ENCODE measurements around the gene CCDC7.
"Not testable (repeated sequence)": the region's sequence is repeated elsewhere in the genome, so short reads cannot be mapped to it uniquely, and the experiment has no call there.

The CCDC7 gene

DNA sequence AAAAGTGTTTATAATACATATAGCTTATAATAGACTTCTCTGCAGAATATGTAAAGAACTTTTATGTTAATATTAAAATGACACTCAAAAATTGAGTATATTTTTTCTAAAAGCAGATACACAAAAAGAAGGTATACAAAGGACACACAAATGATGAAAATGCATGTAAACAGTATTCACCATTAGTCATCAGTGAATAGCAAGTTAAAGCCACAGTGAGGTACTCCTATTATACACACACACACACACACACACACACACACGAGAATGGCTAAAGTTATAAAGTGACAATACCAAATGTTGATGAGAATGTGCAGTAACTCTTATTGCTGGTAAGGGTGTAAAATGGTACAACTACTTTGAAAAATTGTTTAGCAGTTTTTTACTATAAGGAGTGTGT, 419.2 kb downstream of the CCDC7 start:
- no peak for DNase-seq (ENCODE audit: low read depth in 2 of 2, low spot score in 1 of 2)

DNA sequence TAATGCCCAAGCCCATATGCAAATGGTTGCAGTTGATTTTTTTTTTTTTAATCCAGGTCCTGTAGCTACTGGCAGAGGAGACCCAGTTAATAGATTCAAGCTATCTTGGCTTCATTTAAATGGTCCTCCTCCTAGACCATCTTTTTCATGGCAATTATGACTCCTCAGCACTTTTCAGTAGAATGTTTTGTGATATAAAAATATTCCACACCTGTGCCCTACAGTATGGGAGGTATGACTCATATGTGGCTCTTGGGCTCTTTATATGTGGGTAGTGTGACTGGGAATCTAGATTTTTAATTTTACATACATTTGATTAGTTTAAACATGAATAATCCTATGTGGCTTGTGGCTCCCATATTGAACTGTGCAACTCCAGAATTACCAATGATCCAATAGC, 432.0 kb downstream of the CCDC7 start:
- DNase-seq (ENCODE audit: low read depth in 2 of 2, low spot score in 1 of 2), result no peak

DNA sequence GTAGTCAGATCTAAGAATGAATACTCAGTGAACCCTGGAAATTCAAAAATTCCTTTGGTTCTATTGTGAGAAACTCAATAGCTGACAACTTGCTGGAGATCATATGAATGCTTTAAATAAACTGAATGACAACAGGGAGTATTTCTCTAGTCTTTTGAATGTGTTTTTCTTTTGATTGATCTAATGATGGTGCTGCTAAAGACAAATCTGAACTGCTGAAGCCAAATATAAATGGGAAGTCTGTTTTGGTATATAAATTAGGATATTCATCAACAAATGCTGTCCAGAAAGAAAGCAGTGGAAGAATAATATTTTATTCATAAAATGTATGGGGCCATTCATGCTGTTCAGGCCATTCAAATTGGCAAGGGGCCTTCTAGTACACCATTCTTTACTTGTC, 432.7 kb downstream of the CCDC7 start:
- DNase-seq (ENCODE audit: low read depth in 2 of 2, low spot score in 1 of 2), result no peak

DNA sequence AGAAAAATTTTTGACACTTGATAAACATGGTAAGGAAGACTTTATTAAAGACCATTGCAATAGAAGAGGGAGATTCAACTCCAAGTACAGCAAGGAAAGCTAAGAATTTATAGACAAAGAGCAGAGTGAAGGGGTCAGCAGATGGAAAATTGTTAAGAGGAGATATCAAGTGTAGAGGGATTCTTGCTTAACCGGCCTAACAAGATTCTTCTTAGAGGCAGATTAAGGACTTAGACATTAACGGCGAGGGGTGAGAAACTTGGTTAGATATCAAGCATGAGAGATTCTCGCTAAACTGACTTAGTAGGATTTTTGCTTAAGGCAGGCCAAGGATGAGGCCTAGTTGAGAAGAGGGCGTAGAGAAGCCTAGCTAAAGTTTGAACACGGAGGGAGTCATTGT, 436.1 kb downstream of the CCDC7 start:
- no peak for DNase-seq (ENCODE audit: low read depth in 2 of 2, low spot score in 1 of 2)

DNA sequence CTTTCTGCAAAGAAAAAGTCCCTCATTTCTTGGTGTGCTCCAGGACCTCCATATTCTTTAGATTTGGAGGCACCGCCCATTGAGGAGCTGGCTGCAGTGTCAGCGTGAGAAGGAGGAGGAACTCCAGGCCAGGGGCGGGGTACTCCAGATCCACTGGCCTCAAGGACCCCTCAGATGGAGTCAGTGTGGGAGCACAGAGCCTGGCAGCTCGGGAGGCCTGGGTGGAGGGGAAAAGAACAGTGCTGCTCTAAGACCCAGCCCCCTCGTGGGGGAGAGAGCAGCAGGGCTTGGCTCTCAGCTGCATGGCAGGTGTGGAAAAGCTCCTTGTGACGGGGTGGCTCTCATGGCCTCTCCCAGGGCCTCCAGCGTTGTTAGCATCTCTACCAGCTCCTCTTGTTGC, 441.5 kb downstream of the CCDC7 start:
- DNase-seq (ENCODE audit: low read depth in 2 of 2, low spot score in 1 of 2), result no peak

DNA sequence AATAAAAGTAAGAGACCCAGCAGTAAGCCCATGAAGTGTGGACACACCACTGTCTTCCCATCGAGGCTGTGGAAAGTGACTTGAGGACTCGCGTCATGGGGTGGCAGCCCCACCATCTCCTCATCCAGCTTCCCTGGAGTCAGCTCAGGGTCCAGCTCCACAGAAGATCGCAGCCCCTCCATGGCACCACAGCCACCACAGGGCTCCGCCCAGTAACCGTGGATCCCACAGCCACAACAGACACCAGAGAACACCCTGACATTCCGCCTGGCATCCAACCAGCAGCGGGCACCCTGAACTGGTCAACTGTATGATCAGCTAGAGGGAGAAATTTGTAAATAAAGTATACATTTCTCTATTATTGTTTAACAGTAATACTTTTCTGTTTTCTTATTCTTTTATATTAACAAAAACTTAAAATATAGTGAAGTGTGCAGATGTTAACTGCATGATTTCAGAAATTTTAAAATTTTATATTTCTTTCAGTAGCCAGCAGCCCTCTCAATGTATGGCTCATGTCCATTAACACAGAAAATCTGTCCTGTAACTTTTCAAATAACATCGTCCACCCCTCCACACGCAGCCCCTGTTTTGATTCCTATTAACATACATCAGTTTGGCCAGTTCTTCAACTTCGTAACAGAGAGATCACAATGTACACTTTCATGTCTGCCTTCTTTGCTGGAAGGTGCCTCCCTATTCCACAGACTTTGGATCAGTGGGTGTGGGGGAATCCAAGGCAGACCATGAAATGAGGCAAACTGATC, 442.4 kb downstream of the CCDC7 start:
- no peak for DNase-seq (ENCODE audit: low read depth in 2 of 2, low spot score in 1 of 2)

DNA sequence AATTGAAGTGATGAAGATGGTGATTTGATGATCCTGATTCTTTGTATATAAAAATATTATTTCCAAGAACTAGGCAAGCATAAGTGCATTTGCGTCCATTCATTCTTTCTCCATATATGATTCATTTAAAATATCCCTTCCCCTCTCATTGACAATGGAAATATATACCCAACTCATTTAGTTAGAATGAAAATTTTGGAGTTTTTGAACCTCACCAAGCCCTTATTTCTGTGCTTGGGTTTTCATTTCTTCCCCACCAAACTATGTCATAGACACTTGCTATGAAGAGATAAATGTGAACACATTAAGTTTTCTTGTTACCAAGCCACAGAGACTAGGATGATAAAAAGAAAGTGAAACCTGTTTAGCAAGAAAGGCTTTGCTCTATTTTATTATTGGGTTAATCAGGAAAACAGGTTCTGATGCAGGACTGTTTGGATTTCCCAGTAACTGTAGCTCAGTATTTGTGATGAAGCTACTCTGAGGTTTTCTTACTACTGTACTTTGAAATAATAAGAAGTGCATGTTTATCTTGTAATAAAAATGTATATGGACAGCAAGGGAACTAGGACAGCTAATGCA, 443.8 kb downstream of the CCDC7 start:
- no peak for DNase-seq (ENCODE audit: low read depth in 2 of 2, low spot score in 1 of 2)

DNA sequence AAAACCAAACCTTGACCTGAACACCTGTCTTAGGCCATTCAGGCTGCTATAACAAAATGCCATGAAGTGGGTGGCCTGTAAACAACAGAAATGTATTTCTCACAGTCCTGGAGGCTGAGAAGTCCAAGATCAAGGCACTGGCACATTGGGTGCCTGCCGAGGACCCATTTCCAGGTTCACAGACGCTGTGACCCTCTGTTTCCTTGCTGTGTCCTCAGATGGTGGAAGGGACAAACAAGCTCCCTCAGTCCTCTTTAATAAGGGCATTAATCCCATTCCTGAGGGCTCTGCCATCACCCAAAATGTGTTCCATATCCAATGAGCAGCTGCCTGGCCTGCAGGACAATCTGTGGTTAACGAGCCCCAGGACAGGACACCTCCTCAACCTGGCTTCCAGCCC, 444.5 kb downstream of the CCDC7 start:
- DNase-seq (ENCODE audit: low read depth in 2 of 2, low spot score in 1 of 2), result no peak

DNA sequence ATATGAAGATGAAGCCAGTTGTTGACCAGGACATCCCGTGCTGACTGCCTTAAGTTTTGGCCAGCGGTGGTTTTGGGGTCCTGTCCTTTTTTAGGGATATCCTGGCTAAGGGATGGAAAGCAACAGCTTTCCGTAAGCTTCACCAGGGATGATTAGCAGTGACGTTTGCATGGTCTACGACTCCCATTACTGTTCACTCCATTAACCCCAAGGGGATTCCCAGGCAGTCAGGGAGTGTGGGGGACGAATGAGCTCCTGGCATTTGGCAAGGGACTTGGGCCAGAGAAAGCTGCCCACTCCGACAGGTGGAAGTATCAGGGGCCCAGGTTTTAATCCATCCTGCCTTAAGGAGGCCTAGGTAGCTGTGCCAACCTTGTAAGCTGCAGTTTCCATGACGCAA, 445.3 kb downstream of the CCDC7 start:
- no peak for DNase-seq (ENCODE audit: low read depth in 2 of 2, low spot score in 1 of 2)

DNA sequence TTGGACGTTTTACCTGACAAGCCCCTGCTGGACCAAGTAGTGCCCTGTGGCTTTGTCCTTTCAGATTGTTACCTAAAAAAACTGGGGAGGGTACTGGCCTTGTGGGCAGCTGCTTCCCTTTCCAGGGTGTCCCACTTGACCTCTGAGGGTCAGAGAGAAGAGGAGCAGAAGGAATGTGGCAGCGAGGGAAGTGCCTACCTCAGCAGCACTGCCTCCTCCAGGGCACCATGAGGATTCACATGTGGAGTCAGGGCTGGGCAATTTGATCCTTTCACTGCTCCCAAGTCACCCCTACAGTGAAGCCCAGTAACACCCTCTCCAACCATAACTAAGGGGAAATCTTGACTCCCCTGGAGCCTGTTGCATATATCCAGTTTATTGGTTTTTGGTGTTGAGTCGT, 447.5 kb downstream of the CCDC7 start:
- no peak for DNase-seq (ENCODE audit: low read depth in 2 of 2, low spot score in 1 of 2)

DNA sequence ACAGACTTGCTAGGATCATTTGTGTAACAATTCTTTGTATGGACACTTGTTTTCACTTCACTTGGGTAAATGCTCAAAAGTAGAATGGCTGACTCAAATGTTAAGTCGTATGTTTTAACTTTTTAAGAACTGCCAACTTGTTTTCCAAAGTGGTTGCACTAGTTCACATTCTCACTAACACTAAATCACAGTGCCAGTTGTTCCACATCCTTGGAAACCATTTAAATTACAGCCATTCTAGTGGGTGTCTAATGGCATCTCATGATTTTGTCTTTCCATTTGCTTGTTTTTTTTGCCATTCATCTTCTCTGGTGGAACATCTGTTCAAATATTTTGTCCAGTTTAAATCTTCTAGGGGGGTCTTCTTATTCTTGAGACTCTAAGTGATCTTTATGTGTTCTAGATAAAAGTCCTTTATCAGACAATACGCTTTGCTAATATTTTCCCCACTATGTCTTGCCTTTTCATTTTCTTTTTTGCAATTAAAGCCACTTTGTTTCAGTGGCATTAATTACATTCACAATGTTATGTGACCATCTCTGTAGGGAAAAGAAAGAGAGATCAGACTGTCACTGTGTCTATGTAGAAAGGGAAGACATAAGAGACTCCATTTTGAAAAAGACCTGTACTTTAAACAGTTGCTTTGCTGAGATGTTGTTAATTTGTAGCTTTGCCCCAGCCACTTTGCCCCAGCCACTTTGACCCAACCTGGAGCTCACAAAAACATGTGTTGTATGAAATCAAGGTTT, 448.1 kb downstream of the CCDC7 start:
- no peak for DNase-seq (ENCODE audit: low read depth in 2 of 2, low spot score in 1 of 2)

DNA sequence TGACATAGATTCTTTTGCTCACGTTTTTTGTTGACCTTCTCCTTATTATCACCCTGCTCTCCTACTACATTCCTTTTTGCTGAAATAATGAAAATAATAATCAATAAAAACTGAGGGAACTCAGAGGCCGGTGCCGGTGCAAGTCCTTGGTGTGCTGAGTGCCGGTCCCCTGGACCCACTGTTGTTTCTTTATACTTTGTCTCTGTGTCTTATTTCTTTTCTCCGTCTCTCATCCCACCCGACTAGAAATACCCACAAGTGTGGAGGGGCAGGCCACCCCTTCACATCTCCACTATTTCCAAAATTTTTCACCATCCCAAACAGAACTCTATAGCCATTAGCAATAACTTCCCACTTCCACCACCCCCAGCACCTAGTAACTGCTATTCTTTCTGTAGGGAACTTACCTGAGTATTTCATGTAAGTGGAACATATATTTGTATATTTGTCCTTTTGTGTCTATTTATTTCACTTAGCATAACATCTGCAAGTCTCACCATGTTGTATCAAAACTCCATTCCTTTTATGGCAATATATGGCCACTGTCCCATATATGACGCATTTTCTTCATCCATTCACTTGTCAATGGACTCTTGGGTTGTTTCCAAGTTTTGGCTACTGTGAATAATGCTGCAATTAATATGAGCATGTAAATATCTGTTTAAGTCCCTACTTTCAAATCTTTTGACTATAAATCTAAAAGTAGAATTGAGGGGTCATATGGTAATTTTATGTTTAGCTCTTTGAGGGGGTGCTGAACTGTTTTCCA, 449.4 kb downstream of the CCDC7 start:
- not testable (repeated sequence) for DNase-seq (ENCODE audit: low read depth in 2 of 2, low spot score in 1 of 2)

DNA sequence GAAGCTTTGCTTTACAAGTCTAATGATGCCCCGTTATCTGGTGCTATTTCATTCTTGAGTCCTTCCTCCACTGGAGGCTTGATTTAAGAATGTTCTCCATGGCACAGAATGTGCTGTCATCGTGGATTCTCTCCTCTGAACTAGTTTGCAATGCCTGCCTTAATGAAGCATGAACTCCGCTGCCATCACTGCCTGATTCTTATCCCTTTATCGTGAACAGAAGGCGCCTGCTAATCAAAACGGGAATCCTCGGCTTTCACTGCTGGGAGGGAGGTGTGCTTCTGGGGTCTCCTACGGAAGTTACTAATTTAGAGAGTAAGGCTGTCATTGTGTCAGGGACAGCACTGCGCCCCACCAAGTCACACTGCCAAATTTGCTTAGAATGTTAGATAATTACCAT, 455.9 kb downstream of the CCDC7 start:
- DNase-seq (ENCODE audit: low read depth in 2 of 2, low spot score in 1 of 2), result no peak

DNA sequence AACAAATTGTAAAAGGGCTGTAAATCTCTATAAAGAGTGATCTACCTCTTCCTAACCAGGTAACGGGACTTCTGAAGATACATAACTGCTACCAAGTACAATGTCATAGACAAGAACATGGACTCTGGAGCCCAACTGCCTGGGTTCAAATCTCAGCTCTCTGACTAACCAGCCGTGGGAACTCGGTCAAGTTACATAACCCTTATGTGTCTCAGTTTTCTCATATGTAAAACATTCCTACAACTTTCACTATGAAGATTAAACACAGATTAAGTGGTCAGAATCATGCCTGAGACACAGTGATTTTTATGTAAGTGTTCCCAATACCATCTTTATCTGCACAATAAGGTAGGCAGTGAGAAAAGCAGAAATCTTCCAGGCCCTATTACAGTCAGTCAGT, 459.5 kb downstream of the CCDC7 start:
- no peak for DNase-seq (ENCODE audit: low read depth in 2 of 2, low spot score in 1 of 2)

DNA sequence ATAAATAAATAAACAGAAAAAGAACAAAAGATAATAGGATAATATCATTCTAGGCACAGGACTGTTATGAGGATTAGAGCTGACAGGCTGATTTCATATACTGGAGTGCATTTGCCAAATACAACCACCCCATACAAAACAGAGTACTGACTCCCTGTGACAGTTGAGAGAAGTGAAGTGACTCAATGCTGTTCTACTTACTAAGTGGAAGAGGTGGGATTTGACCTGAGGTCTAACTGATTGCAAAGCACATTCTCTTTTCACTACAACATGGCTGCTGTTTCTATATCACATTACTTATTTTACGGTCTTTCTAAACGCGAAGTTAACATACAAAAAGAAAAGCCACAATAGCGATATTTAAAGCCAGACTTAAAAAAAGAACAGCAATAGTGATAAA, 460.7 kb downstream of the CCDC7 start:
- DNase-seq (ENCODE audit: low read depth in 2 of 2, low spot score in 1 of 2), result no peak

DNA sequence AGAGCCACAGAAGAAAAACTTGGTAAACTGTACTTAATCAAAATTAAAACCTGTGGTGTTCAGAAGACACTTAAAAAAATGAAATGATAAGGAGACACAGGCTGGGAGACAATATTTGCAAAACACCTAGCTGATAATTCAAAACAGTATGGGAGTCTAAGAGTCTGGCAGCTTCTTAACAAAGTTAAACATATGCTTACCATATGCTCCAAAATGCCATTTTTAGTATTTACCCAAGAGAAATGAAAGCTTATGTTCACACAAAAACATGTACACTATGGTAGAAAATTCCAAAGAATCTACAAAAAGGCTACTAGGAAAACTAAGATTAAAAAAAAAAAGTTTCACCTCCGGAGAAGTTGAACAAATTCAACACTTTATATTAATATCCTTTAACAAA, 463.5 kb downstream of the CCDC7 start:
- DNase-seq (ENCODE audit: low read depth in 2 of 2, low spot score in 1 of 2), result no peak

DNA sequence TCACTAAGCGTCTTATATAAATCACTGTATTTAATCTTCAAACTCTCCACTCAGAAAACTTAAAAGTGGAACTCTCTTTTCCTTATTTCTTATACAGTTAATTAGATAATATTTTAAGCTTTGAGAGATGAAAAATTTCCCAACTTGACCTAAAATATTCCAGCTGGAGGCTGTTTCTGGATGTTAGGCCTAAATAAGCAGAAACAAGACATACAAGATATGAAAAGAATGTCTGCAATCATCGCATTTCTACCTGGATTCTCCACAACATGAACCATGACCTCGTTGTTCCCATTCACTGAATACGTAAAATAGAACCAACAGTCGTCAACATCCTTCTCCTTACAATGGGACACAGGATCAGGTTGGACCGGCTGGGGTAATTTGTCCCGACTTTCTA, 464.0 kb downstream of the CCDC7 start:
- not testable (repeated sequence) for DNase-seq (ENCODE audit: low read depth in 2 of 2, low spot score in 1 of 2)

DNA sequence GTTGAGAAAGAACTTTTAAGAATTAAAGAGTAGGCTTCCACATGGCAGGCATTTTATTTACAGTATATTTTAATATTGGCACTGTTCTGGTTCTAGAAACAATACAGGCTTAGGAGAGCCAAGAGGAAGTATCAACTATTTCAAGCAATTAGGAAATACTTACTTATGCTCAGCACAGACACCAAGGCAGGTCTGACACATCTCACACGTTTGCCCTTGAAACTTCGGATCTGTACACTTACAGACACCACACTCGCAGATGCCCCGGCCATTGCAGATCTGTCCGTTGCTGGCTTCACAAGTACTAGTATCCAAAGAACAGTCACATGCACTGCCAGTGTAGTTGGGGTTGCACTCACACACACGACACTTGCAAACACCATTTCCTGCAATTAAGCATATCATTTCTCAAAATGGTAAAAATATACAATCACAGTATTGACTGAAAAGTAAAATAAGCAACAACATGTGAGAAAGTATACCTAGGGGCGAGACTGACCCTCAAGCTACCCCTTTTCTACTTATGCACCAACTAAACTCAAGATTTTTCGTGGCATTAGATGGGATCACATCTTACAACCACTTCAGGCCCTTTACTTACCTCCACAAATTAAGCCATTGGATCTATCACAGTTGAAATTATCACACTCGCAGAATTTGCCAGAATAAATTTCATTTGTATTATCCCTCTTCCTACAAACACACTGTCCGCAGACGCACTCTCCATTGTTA, 465.5 kb downstream of the CCDC7 start:
- no peak for DNase-seq (ENCODE audit: low read depth in 2 of 2, low spot score in 1 of 2)

DNA sequence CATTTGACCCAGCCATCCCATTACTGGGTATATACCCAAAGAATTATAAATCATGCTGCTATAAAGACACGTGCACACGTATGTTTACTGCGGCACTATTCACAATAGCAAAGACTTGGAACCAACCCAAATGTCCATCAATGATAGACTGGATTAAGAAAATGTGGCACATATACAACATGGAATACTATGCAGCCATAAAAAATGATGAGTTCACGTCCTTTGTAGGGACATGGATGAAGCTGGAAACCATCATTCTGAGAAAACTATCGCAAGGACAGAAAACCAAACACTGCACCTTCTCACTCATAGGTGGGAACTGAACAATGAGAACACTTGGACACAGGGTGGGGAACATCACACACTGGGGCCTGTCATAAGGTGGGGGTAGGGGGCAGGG, 471.9 kb downstream of the CCDC7 start:
- not testable (repeated sequence) for DNase-seq (ENCODE audit: low read depth in 2 of 2, low spot score in 1 of 2)

DNA sequence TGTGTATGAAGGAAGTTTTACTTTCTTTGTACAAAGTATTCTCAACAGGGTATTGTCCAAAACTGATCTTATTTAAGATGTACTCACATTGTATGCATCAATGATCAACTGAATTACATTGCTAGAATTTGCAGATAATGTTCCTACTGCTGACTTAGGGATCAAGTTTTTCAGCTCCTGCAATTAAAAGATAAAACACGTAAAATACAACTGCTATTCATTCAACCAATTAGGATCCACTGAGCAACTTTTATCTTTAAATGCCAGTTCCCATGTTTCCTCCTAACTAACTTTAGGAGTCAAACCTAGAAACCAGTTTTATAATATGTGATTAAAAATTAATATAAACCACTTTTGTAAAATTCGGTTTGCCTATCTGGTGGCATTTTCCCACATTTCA, 476.2 kb downstream of the CCDC7 start:
- no peak for DNase-seq (ENCODE audit: low read depth in 2 of 2, low spot score in 1 of 2)

DNA sequence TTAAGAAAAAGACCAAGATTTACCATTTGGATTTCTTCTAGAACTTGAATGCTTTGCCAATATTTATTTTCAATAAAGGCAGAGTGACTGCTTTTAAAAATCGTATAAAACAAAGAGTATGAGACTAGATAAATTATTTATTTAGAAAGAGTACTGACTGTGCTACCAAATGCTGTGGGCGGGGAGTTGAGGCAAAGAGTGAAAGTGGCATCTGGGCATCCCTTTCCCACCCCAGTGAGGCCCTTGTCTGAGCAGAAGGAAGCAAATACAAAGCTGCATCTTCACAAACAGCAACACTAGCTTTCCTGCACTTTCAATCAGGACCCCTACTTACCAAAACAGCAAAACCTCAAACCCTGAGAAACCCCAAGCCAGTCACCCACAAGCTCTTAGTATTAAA, 477.2 kb downstream of the CCDC7 start:
- no peak for DNase-seq (ENCODE audit: low read depth in 2 of 2, low spot score in 1 of 2)

Data from stimulated activated CD8-positive, alpha-beta memory T cell treated with anti-CD3 and anti-CD28 coated beads, Interleukin-4, amount 100 ng/mL, for 1 hour (primary cell).